DOHH2 (cell line): Measurements from ENCODE around the gene CDKN1A.

ENCODE experiments used
- H3F3A ChIP-seq: fragments of 200-600 bp; sonication (generic), shearing (Covaris generic); 2 replicates; pipeline ENCODE4 v1.6.0; 2016; ENCODE audit warnings: antibody characterized with exemption, mild to moderate bottlenecking; ENCODE audit not compliant: control insufficient read depth, insufficient read depth
- H3K27ac ChIP-seq: fragments of 200-600 bp; sonication (generic); 2 replicates; pipeline ENCODE4 v1.5.1; 2014; ENCODE audit warnings: low read depth, mild to moderate bottlenecking, low read length, moderate library complexity
- H3K27me3 ChIP-seq: fragments of 200-600 bp; sonication (generic); 2 replicates; pipeline ENCODE4 v1.6.1; 2014; ENCODE audit warnings: mild to moderate bottlenecking, low read length, mixed read lengths; ENCODE audit not compliant: control insufficient read depth
- H3K36me3 ChIP-seq: fragments of 200-600 bp; sonication (generic); 2 replicates; pipeline ENCODE4 v1.6.1; 2014; ENCODE audit warnings: mild to moderate bottlenecking, low read length, moderate library complexity, mixed read lengths; ENCODE audit not compliant: control insufficient read depth
- H3K4me1 ChIP-seq: fragments of 200-600 bp; sonication (generic); 2 replicates; pipeline ENCODE4 v1.6.1; 2014; ENCODE audit warnings: mild to moderate bottlenecking, low read length, mixed read lengths; ENCODE audit not compliant: control insufficient read depth
- H3K4me2 ChIP-seq: fragments of 200-600 bp; sonication (generic); 2 replicates; pipeline ENCODE4 v1.6.0; 2014; ENCODE audit warnings: mild to moderate bottlenecking, low read length, moderate library complexity
- H3K4me3 ChIP-seq: fragments of 200-600 bp; sonication (generic); 2 replicates; pipeline ENCODE4 v1.5.1; 2014; ENCODE audit warnings: mild to moderate bottlenecking, low read length, mixed read lengths
- H3K79me2 ChIP-seq: fragments of 200-600 bp; sonication (generic); 2 replicates; pipeline ENCODE4 v1.6.1; 2014; ENCODE audit warnings: mild to moderate bottlenecking, low read length, mixed read lengths; ENCODE audit not compliant: control insufficient read depth
- H3K9me2 ChIP-seq: fragments of 200-600 bp; sonication (generic); replicated peaks from 2 replicates; pipeline ENCODE4 v1.6.1; 2014; ENCODE audit warnings: mild to moderate bottlenecking, low read length, mixed read lengths; ENCODE audit not compliant: control insufficient read depth
- H3K9me3 ChIP-seq: fragments of 200-600 bp; sonication (generic); 2 replicates; pipeline ENCODE4 v1.6.1; 2014; ENCODE audit warnings: antibody characterized with exemption, low read length, mixed read lengths; ENCODE audit not compliant: control insufficient read depth, insufficient read depth
- H4K20me1 ChIP-seq: fragments of 200-600 bp; sonication (generic); 2 replicates; pipeline ENCODE4 v1.6.0; 2014; ENCODE audit warnings: low read depth, mild to moderate bottlenecking, antibody characterized with exemption, low read length, moderate library complexity; ENCODE audit not compliant: control insufficient read depth, insufficient read depth
- CTCF ChIP-seq: fragments of 200-600 bp; sonication (generic); IDR thresholded peaks from one replicate; pipeline ENCODE4 v1.5.1; 2014; ENCODE audit warnings: antibody characterized with exemption, mild to moderate bottlenecking, low read depth, low read length; ENCODE audit not compliant: poor library complexity, severe bottlenecking
- EZH2phosphoT487 ChIP-seq: fragments of 200-600 bp; sonication (generic); IDR thresholded peaks from 2 replicates; pipeline ENCODE4 v1.6.1; 2017; ENCODE audit warnings: borderline replicate concordance, mild to moderate bottlenecking, antibody characterized with exemption, low read length, moderate library complexity, mixed read lengths

Gene CDKN1A

GRCh38 chr6:36688063-36688738 lies 9.7 kb downstream of the CDKN1A start:
- H3K9me2 ChIP-seq = no peaks in the 10 kb centered on the region
- H3K4me3 ChIP-seq = peak overlapping the region; percentile 25
- peak overlapping the region; percentile 63 for H3K27ac ChIP-seq
- H3K9me3 ChIP-seq = no peaks in the 10 kb centered on the region
- peaks cover 43% of the 10 kb centered on the region for H3K36me3 ChIP-seq
- H3K4me2 ChIP-seq = peak overlapping the region; percentile 52
- TF ChIP-seq CTCF (no peak), EZH2phosphoT487 (no peak)
- H3F3A ChIP-seq = peaks cover 20% of the 10 kb centered on the region
- no peaks in the 10 kb centered on the region for H4K20me1 ChIP-seq
- peaks cover 15% of the 10 kb centered on the region for H3K79me2 ChIP-seq
- peaks cover 96% of the 10 kb centered on the region for H3K4me1 ChIP-seq
- H3K27me3 ChIP-seq = no peaks in the 10 kb centered on the region

DNA sequence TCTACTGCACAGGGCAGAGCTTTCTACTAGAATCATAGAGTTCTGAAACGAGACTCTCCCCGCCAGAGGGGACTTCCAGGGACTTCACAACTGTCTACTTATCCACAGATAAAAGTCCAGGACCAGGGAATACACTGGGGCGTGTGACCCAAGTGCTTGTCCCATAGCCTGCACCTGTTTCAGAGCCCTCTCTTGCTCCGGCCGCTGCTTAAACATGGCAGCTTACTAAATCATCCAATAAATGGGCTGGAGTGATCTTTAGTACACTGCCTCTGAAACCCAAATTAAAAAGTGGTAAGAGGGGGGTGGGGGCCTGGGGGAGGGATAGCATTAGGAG lies 10.2 kb downstream of the CDKN1A start:
- Histone ChIP-seq H3K4me2 (peak overlapping the region; percentile 52), H3K9me3 (no peaks in the 10 kb centered on the region), H3F3A (peaks cover 19% of the 10 kb centered on the region), H3K4me1 (peaks cover 92% of the 10 kb centered on the region), H3K79me2 (peaks cover 10% of the 10 kb centered on the region), H4K20me1 (no peaks in the 10 kb centered on the region), H3K4me3 (peak overlapping the region; percentile 25), H3K27me3 (no peaks in the 10 kb centered on the region), H3K27ac (peak overlapping the region; percentile 63), H3K9me2 (no peaks in the 10 kb centered on the region), H3K36me3 (peaks cover 38% of the 10 kb centered on the region)
- TF ChIP-seq CTCF = no peak
- no peak for TF ChIP-seq EZH2phosphoT487

- H3K27ac ChIP-seq = no peak overlapping the region
- no peaks in the 10 kb centered on the region for H3K27me3 ChIP-seq
- peaks cover 15% of the 10 kb centered on the region for H3K36me3 ChIP-seq
- H4K20me1 ChIP-seq = no peaks in the 10 kb centered on the region
- H3F3A ChIP-seq = peaks cover 23% of the 10 kb centered on the region
- H3K9me3 ChIP-seq = no peaks in the 10 kb centered on the region
- H3K79me2 ChIP-seq = no peaks in the 10 kb centered on the region
- no peak overlapping the region for H3K4me2 ChIP-seq
- H3K4me1 ChIP-seq = peaks cover 86% of the 10 kb centered on the region
- H3K4me3 ChIP-seq = no peak overlapping the region
- H3K9me2 ChIP-seq = no peaks in the 10 kb centered on the region
- TF ChIP-seq CTCF (no peak), EZH2phosphoT487 (no peak)
Observed at GRCh38 chr6:36691011-36691410, 12.5 kb downstream of the CDKN1A start.
